A549 (cell line): ENCODE data around the gene HAAO. TPM values are rescaled to one million over a fixed set of nuclear protein-coding genes. Genes with fewer than 3 reads are reported as not detected.

Experiments used
- ATAC-seq, 2 experiments: fragments of 200-7000 bp in 1 of 2; fragments of >200 bp in 1 of 2; cut with Nextera tagmentation in 1 of 2; cut with Tn5 transposase in 1 of 2; 3 replicates each; pipeline versions ENCODE4 v1.8.0 to v1.9.1; 2018 to 2020; ENCODE audit warnings: mild to moderate bottlenecking in 1 of 2, moderate library complexity in 1 of 2
- CTCF ChIA-PET: fragments of 300-600 bp; sonication (Branson Sonifier 250); formaldehyde crosslinking; extraction: SDS; loops from one replicate; lab custom pipeline; 2021; ENCODE audit warnings: antibody characterized with exemption, inconsistent platforms; lab: Yijun Ruan, JAX
- POLR2A ChIA-PET: fragments of 350-600 bp; formaldehyde crosslinking; extraction: SDS; loops from one replicate; lab custom pipeline; 2021; ENCODE audit warnings: antibody characterized with exemption, inconsistent platforms; lab: Yijun Ruan, JAX
- DNase-seq, 2 experiments: peaks; one replicate each; pipeline versions ENCODE4 v3.0.0 to v3.0.0-alpha.2; 2011 to 2016; ENCODE audit warnings: low read depth in 1 of 2, low spot score in 1 of 2
- FAIRE-seq: peaks from 2 replicates; lab custom pipeline; 2011; peaks lifted over from hg19 to GRCh38; lab: Jason Lieb, UNC
- H3K27ac ChIP-seq, 2 experiments: fragments of >200 bp; sonication (Bioruptor Twin); formaldehyde crosslinking; 3 replicates each; pipeline ENCODE4 v1.5.1; 2016 to 2017
- H3K4me1 ChIP-seq: fragments of >200 bp; sonication (Bioruptor Twin); formaldehyde crosslinking; 3 replicates; pipeline ENCODE4 v1.6.1; 2016
- H3K4me2 ChIP-seq: fragments of >200 bp; sonication (Bioruptor Twin); formaldehyde crosslinking; 3 replicates; pipeline ENCODE4 v1.6.1; 2016
- H3K4me3 ChIP-seq: fragments of >200 bp; sonication (Bioruptor Twin); formaldehyde crosslinking; 3 replicates; pipeline ENCODE4 v1.5.1; 2016
- H3K9me3 ChIP-seq: fragments of >200 bp; sonication (Bioruptor Twin); formaldehyde crosslinking; 3 replicates; pipeline ENCODE4 v1.6.1; 2016
- ATOH8 ChIP-seq: fragments of 250-450 bp; sonication (Bioruptor Pico); IDR thresholded peaks from 2 replicates; pipeline ENCODE4 v1.5.0; 2020; ENCODE audit warnings: low read depth, mild to moderate bottlenecking, moderate library complexity
- BCL3 ChIP-seq: fragments of >200 bp; sonication (Bioruptor Twin); formaldehyde crosslinking; IDR thresholded peaks from 3 replicates; pipeline ENCODE4 v1.6.1; 2016
- BHLHE40 ChIP-seq: IDR thresholded peaks from 2 replicates; pipeline ENCODE4 v1.6.1; 2012; ENCODE audit warnings: low read depth, low read length, inconsistent platforms
- CEBPB ChIP-seq, 2 experiments: fragments of >200 bp in 1 of 2; sonication (Bioruptor Twin) in 1 of 2; formaldehyde crosslinking in 1 of 2; IDR thresholded peaks; 2 replicates each; pipeline ENCODE4 v1.6.1; 2012 to 2016
- CHD2 ChIP-seq: fragments of 150-350 bp; IDR thresholded peaks from 2 replicates; pipeline ENCODE4 v1.6.1; 2014; ENCODE audit warnings: low read length; ENCODE audit not compliant: partially characterized antibody
- CHD4 ChIP-seq: fragments of 200-600 bp; sonication (generic); IDR thresholded peaks from 2 replicates; pipeline ENCODE4 v1.6.1; 2016; ENCODE audit warnings: antibody characterized with exemption, mild to moderate bottlenecking, borderline replicate concordance
- ESRRA ChIP-seq: fragments of 150-350 bp; IDR thresholded peaks from 2 replicates; pipeline ENCODE4 v1.6.1; 2014; ENCODE audit warnings: mild to moderate bottlenecking, low read length, borderline replicate concordance
- FOXS1 ChIP-seq: fragments of 250-450 bp; sonication (Bioruptor Pico); IDR thresholded peaks from 2 replicates; pipeline ENCODE4 v1.5.0; 2020; ENCODE audit warnings: mild to moderate bottlenecking, moderate library complexity
- HEYL ChIP-seq: fragments of 250-450 bp; sonication (Bioruptor Pico); IDR thresholded peaks from 2 replicates; pipeline ENCODE4 v1.8.0; 2021; ENCODE audit warnings: mild to moderate bottlenecking, moderate library complexity
- JUN ChIP-seq, 2 experiments: fragments of >200 bp; sonication (Bioruptor Twin); formaldehyde crosslinking; IDR thresholded peaks; 2 replicates in 1 of 2; 3 replicates in 1 of 2; pipeline ENCODE4 v1.6.1; 2016 to 2017
- JUNB ChIP-seq: fragments of >200 bp; sonication (Bioruptor Twin); formaldehyde crosslinking; IDR thresholded peaks from 2 replicates; pipeline ENCODE4 v1.6.1; 2016
- KDM5A ChIP-seq: fragments of 200-600 bp; sonication (generic); IDR thresholded peaks from 2 replicates; pipeline ENCODE4 v1.6.1; 2016; ENCODE audit warnings: antibody characterized with exemption, mild to moderate bottlenecking
- MAFK ChIP-seq: fragments of 450-650 bp; IDR thresholded peaks from 2 replicates; pipeline ENCODE4 v1.6.1; 2014; ENCODE audit not compliant: partially characterized antibody
- MAZ ChIP-seq: fragments of 150-350 bp; IDR thresholded peaks from 2 replicates; pipeline ENCODE4 v1.6.1; 2014; ENCODE audit warnings: antibody characterized with exemption, low read depth, low read length, borderline replicate concordance
- PBX3 ChIP-seq: IDR thresholded peaks from 2 replicates; pipeline ENCODE4 v1.6.1; 2012
- RARB ChIP-seq: fragments of 250-450 bp; sonication (Bioruptor Pico); IDR thresholded peaks from 2 replicates; pipeline ENCODE4 v1.8.0; 2021; ENCODE audit warnings: mild to moderate bottlenecking, moderate library complexity
- TP53 ChIP-seq: fragments of 250-450 bp; sonication (Bioruptor Pico); IDR thresholded peaks from 2 replicates; pipeline ENCODE4 v1.5.0; 2021; ENCODE audit warnings: mild to moderate bottlenecking, moderate library complexity
- USF2 ChIP-seq: fragments of 450-650 bp; IDR thresholded peaks from 2 replicates; pipeline ENCODE4 v1.6.1; 2014; ENCODE audit warnings: antibody characterized with exemption
- ZC3H11A ChIP-seq: fragments of 450-650 bp; IDR thresholded peaks from 2 replicates; pipeline ENCODE4 v1.6.1; 2014; ENCODE audit warnings: antibody characterized with exemption, mild to moderate bottlenecking
- ZSCAN20 ChIP-seq: fragments of 250-450 bp; sonication (Bioruptor Pico); IDR thresholded peaks from 2 replicates; pipeline ENCODE4 v1.8.0; 2022; ENCODE audit warnings: mild to moderate bottlenecking, moderate library complexity
- WGBS: methylation state at CpG from one replicate; pipeline ENCODE4 v1.1.6; 2017; ENCODE audit errors: missing lambda C conversion rate; 5-methylcytosine and 5-hydroxymethylcytosine counted together
- polyA plus RNA-seq, 4 experiments: library from polyadenylated mRNA; depleted of rRNA in 3 of 4; stranded (reverse); fragments of >200 nt; fragmentation: RNase III in 1 of 4; extraction: RNeasy Plus Mini Kit Qiagen cat#74134 plus additional on column Dnase treatment in 1 of 4; gene quantifications; 2 replicates in 3 of 4; 3 replicates in 1 of 4; pipeline ENCODE4 v1.2.3, GENCODE V29; 2011 to 2017
- TF ChIP-seq, protein P1 (sequence below): IDR thresholded peaks from 2 replicates; pipeline ENCODE4 v1.6.1; 2012; ENCODE audit warnings: low read depth, borderline replicate concordance
- TF ChIP-seq, protein P2 (sequence below): fragments of 250-450 bp; sonication (Bioruptor Pico); IDR thresholded peaks from 2 replicates; pipeline ENCODE4 v1.5.0; 2021; ENCODE audit warnings: mild to moderate bottlenecking, moderate library complexity, borderline replicate concordance

HAAO gene
- polyA plus RNA-seq, 2 of the 4 experiments (the other 2 are of a cell fraction), result not detected

DNA sequence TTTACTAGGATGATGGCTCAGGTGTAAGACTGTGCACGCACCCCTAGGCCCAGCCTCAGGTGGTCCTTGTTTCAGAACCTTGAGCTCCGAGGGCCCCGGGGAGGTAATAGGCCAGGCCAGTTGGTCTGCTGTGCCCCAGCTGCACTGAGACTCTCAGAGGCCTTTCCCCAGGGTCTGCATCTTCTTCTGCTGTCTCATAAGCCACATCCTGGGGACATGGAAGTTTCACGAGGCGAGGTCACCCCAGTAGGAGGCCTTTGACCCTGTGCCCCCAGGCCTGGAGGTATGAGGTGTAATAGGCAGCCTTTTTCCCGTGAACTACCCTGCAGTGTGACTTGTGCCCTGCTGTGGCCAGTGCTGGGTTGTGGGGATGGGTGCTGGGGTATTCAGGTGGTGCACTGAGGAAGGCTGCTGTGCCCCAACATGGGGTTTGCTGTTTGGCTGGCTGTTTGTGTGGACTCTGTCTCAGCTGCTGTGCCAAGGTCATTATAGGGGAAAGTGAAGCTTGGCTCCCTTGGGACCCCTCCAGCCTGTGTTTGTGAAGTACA lies 35.3 kb downstream of the HAAO start:
- Histone ChIP-seq H3K4me3 (no peak overlapping the region), H3K4me1 (no peaks in the 10 kb centered on the region), H3K4me2 (no peak overlapping the region), H3K9me3 (no peaks in the 10 kb centered on the region), H3K27ac (no peak overlapping the region)
- TF ChIP-seq MAFK (no peak), HEYL (no peak), TP53 (CRISPR knock-in tag) (no peak), BCL3 (no peak), FOXS1 (CRISPR knock-in tag) (no peak), MAZ (no peak), KDM5A (no peak), JUN (IDR thresholded peaks at IDR 0.05) (no peak), ESRRA (no peak)
- DNase-seq (no peak), FAIRE-seq (no peak), ATAC-seq (no peak)
- POLR2A ChIA-PET, result no interaction called here
- WGBS, result 76% methylated on average over 6 of the region's 6 CpGs
- CTCF ChIA-PET, result interaction anchor here (0.6 kb wide), 1 partner anchor 94 kb away, joined by 3 read pairs; no protein-coding TSS in a partner anchor

DNA sequence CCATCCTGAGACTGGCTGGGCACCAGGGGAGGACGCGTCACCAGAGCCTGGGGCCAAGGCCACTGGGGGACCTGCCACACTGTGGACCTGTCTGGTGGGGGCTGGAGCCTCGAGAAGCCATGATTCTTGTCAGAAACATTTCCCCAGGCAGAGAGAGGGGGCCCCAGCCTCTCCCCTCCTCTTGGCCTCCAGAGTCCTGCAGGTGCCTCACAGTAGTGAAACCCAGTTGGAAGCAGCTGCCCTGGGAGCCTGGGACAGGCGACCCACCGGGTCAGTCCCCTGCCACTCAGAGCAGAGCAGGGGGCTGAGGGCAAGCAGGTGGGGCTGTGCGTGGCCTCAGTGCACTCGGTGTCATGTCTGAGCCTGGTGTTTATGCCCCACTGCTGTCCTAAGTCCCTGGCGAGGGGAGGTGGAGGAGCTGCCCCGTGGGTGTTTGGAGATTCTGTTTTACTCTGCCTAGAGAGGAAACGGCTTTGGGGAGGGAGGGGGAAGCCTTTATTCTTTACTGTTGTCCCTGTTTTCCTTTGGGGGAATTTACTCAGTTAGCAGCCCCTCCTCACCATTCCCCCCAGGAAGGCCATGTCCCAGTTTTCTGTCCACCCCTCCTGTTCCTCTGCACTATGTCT lies 36.1 kb downstream of the HAAO start:
- FAIRE-seq, result no peak

GRCh38 chr2:42755191-42755880 lies 37.0 kb downstream of the HAAO start:
- ChIA-PET CTCF (interaction anchor here (0.9 to 2.5 kb wide), 3 partner anchors 11 to 15 kb away, joined by 3 to 9 read pairs (median 3); no protein-coding TSS in a partner anchor), POLR2A (no interaction called here)
- 83% methylated on average over 11 of the region's 14 CpGs for WGBS
- TF ChIP-seq CHD2 (no peak), USF2 (no peak), CHD4 (no peak), ATOH8 (CRISPR knock-in tag) (no peak), ZSCAN20 (CRISPR knock-in tag) (no peak), JUNB (no peak), BHLHE40 (no peak), ZC3H11A (no peak), CEBPB (IDR thresholded peaks at IDR 0.05) (no peak)
- TF ChIP-seq, protein P1, sequence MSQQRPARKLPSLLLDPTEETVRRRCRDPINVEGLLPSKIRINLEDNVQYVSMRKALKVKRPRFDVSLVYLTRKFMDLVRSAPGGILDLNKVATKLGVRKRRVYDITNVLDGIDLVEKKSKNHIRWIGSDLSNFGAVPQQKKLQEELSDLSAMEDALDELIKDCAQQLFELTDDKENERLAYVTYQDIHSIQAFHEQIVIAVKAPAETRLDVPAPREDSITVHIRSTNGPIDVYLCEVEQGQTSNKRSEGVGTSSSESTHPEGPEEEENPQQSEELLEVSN, result no peak

More for the DNA sequence above, 36.1 kb downstream of the HAAO start:
- no peak overlapping the region for H3K4me3 ChIP-seq
- H3K9me3 ChIP-seq, result no peaks in the 10 kb centered on the region
- CTCF ChIA-PET, result no interaction called here
- ATAC-seq (no peak), DNase-seq (no peak)
- no peak overlapping the region for H3K27ac ChIP-seq
- TF ChIP-seq PBX3 (no peak), RARB (CRISPR knock-in tag) (no peak)
- TF ChIP-seq, protein P2, sequence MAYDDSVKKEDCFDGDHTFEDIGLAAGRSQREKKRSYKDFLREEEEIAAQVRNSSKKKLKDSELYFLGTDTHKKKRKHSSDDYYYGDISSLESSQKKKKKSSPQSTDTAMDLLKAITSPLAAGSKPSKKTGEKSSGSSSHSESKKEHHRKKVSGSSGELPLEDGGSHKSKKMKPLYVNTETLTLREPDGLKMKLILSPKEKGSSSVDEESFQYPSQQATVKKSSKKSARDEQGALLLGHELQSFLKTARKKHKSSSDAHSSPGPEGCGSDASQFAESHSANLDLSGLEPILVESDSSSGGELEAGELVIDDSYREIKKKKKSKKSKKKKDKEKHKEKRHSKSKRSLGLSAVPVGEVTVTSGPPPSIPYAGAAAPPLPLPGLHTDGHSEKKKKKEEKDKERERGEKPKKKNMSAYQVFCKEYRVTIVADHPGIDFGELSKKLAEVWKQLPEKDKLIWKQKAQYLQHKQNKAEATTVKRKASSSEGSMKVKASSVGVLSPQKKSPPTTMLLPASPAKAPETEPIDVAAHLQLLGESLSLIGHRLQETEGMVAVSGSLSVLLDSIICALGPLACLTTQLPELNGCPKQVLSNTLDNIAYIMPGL (CRISPR knock-in tag), result no peak
- 70% methylated on average over 8 of the region's 10 CpGs for WGBS
- H3K4me1 ChIP-seq, result no peaks in the 10 kb centered on the region
- H3K4me2 ChIP-seq, result no peak overlapping the region
- POLR2A ChIA-PET, result no interaction called here

More at GRCh38 chr2:42755191-42755880, 37.0 kb downstream of the HAAO start:
- DNase-seq, result no peak
- H3K4me1 ChIP-seq, result no peaks in the 10 kb centered on the region
- no peak for FAIRE-seq
- ATAC-seq, result no peak
- no peak overlapping the region for H3K4me2 ChIP-seq
- no peaks in the 10 kb centered on the region for H3K9me3 ChIP-seq
- no peak overlapping the region for H3K27ac ChIP-seq
- no peak overlapping the region for H3K4me3 ChIP-seq
